ENCODE measurements around the gene HOXB5.
A peak's percentile ranks its signal among the peaks of the same experiment; 100 is the strongest.

The HOXB5 gene

GRCh38 chr17:48639136-48639535 is 45.6 kb upstream of the HOXB5 start:
- TF ChIP-seq, protein P1, sequence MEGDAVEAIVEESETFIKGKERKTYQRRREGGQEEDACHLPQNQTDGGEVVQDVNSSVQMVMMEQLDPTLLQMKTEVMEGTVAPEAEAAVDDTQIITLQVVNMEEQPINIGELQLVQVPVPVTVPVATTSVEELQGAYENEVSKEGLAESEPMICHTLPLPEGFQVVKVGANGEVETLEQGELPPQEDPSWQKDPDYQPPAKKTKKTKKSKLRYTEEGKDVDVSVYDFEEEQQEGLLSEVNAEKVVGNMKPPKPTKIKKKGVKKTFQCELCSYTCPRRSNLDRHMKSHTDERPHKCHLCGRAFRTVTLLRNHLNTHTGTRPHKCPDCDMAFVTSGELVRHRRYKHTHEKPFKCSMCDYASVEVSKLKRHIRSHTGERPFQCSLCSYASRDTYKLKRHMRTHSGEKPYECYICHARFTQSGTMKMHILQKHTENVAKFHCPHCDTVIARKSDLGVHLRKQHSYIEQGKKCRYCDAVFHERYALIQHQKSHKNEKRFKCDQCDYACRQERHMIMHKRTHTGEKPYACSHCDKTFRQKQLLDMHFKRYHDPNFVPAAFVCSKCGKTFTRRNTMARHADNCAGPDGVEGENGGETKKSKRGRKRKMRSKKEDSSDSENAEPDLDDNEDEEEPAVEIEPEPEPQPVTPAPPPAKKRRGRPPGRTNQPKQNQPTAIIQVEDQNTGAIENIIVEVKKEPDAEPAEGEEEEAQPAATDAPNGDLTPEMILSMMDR (IDR thresholded peaks at IDR 0.05; ENCODE audit: borderline replicate concordance, extremely low read depth, low read length, poor library complexity, severe bottlenecking): no peak
- TF ChIP-seq EZH2 (IDR thresholded peaks at IDR 0.05; ENCODE audit: borderline replicate concordance, low read depth, low read length, severe bottlenecking): no peak
- Histone ChIP-seq H3K9me3 (ENCODE audit: insufficient read depth, low read length, severe bottlenecking) (no peaks in the 10 kb centered on the region), H3K79me2 (ENCODE audit: insufficient read depth, low read length) (no peaks in the 10 kb centered on the region), H3K4me2 (ENCODE audit: insufficient read depth, low read length) (no peak overlapping the region), H3K4me3 (ENCODE audit: low read depth in 1 of 2, low read length in 2 of 2) (no peak overlapping the region), H4K20me1 (ENCODE audit: insufficient read depth, low read length) (no peaks in the 10 kb centered on the region), H3K27ac (ENCODE audit: low read length) (no peak overlapping the region), H3K36me3 (ENCODE audit: insufficient read depth, low read length) (no peaks in the 10 kb centered on the region), H3K27me3 (ENCODE audit: insufficient read depth, low read length, poor library complexity) (peaks cover 57% of the 10 kb centered on the region), H2AFZ (ENCODE audit: low read depth, low read length) (no peak overlapping the region), H3K9ac (ENCODE audit: low read depth, low read length) (no peak overlapping the region), H3K4me1 (ENCODE audit: insufficient read depth, low read length) (no peaks in the 10 kb centered on the region)
- DNase-seq: no peak
- no peak for ATAC-seq (ENCODE audit: insufficient read depth, low read depth)

DNA sequence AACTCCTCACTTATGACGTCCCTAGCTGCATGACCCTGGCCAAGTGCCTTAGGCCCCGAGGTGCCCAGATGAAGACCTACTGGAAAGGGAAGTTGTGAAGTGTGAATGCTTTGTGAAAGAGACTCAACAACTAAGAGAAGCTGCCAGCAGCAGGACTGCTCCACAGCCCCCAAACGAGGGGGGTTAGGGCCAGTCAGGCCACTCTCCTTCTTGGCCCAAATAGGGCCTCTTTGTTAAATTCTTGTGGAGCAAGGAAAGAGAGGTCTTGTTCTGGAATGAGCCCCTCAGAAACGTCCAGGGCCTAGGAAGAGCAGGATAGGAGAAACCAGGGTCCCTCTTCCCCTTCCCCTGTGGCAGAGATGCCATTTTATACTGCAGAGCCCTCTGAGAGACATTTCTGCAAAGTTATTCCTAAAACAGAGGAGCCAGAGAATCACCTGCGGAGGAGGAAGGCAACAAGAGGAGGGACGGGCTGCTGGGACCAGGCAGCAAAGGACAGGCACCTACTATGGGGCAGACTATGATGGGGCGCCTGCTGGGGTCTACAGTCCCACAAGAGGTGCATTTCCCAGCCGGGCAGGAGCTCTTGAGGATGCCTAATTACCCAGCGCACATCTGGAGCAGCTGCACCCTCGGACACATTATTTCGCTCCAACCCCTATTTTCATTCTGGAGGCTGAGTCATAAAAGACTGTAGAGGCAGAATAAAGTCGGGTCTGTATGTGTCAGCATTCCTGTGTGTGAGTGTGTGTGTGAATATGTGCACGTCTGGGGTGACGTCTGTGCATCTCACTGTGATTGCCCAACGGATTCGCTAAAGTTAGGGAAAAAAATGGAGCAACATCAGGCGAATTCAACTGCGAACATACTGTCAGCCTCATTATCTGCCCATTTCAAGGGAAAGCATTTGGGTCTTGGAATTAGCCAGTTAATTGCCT is 44.0 kb upstream of the HOXB5 start:
- H3K9ac ChIP-seq (ENCODE audit: low read depth, low read length): no peak overlapping the region
- no peak overlapping the region for H3K4me3 ChIP-seq (ENCODE audit: low read depth in 1 of 2, low read length in 2 of 2)
- no peak for TF ChIP-seq EZH2 (IDR thresholded peaks at IDR 0.05; ENCODE audit: borderline replicate concordance, low read depth, low read length, severe bottlenecking)
- TF ChIP-seq, protein P1 (IDR thresholded peaks at IDR 0.05; ENCODE audit: borderline replicate concordance, extremely low read depth, low read length, poor library complexity, severe bottlenecking): no peak
- H3K36me3 ChIP-seq (ENCODE audit: insufficient read depth, low read length): no peaks in the 10 kb centered on the region
- H3K27ac ChIP-seq (ENCODE audit: low read length): no peak overlapping the region
- H3K79me2 ChIP-seq (ENCODE audit: insufficient read depth, low read length): no peaks in the 10 kb centered on the region
- peaks cover 52% of the 10 kb centered on the region for H3K27me3 ChIP-seq (ENCODE audit: insufficient read depth, low read length, poor library complexity)
- no peak for ATAC-seq (ENCODE audit: insufficient read depth, low read depth)
- H3K4me2 ChIP-seq (ENCODE audit: insufficient read depth, low read length): no peak overlapping the region
- H3K9me3 ChIP-seq (ENCODE audit: insufficient read depth, low read length, severe bottlenecking): no peaks in the 10 kb centered on the region
- no peaks in the 10 kb centered on the region for H4K20me1 ChIP-seq (ENCODE audit: insufficient read depth, low read length)
- no peak overlapping the region for H2AFZ ChIP-seq (ENCODE audit: low read depth, low read length)
- no peaks in the 10 kb centered on the region for H3K4me1 ChIP-seq (ENCODE audit: insufficient read depth, low read length)
- no peak for DNase-seq

- H3K79me2 ChIP-seq (ENCODE audit: insufficient read depth, low read length): no peaks in the 10 kb centered on the region
- no peak overlapping the region for H2AFZ ChIP-seq (ENCODE audit: low read depth, low read length)
- no peak overlapping the region for H3K27ac ChIP-seq (ENCODE audit: low read length)
- H4K20me1 ChIP-seq (ENCODE audit: insufficient read depth, low read length): no peaks in the 10 kb centered on the region
- H3K4me1 ChIP-seq (ENCODE audit: insufficient read depth, low read length): no peaks in the 10 kb centered on the region
- no peak overlapping the region for H3K4me3 ChIP-seq (ENCODE audit: low read depth in 1 of 2, low read length in 2 of 2)
- H3K9ac ChIP-seq (ENCODE audit: low read depth, low read length): no peak overlapping the region
- no peak overlapping the region for H3K4me2 ChIP-seq (ENCODE audit: insufficient read depth, low read length)
- ATAC-seq (ENCODE audit: insufficient read depth, low read depth) (no peak), DNase-seq (peak; percentile 9)
- no peaks in the 10 kb centered on the region for H3K9me3 ChIP-seq (ENCODE audit: insufficient read depth, low read length, severe bottlenecking)
- H3K27me3 ChIP-seq (ENCODE audit: insufficient read depth, low read length, poor library complexity): peaks cover 55% of the 10 kb centered on the region
- no peaks in the 10 kb centered on the region for H3K36me3 ChIP-seq (ENCODE audit: insufficient read depth, low read length)
- no peak for TF ChIP-seq EZH2 (IDR thresholded peaks at IDR 0.05; ENCODE audit: borderline replicate concordance, low read depth, low read length, severe bottlenecking)
- TF ChIP-seq, protein P1 (IDR thresholded peaks at IDR 0.05; ENCODE audit: borderline replicate concordance, extremely low read depth, low read length, poor library complexity, severe bottlenecking): peak; percentile 40
These were observed 42.8 kb upstream of the HOXB5 start for GRCh38 chr17:48636177-48637018.

All from DND-41 (cell line).